ENCODE measurements around the gene PDE4B.

GRCh38 chr1:65971547-65971946, 178.9 kb downstream of the PDE4B start:
- TF ChIP-seq TBP (optimal IDR thresholded peaks at IDR 0.05; ENCODE audit: low read depth, low read length) (no peak), POLR2A (conservative IDR thresholded peaks at IDR 0.05) (no peak), CTCF (IDR thresholded peaks at IDR 0.05 in 2 of 3, conservative IDR thresholded peaks at IDR 0.05 in 1 of 3; ENCODE audit: insufficient read depth in 2 of 3, low read depth in 1 of 3, low read length in 3 of 3) (no peak), E4F1 (CRISPR knock-in tag; IDR thresholded peaks at IDR 0.05; ENCODE audit: borderline replicate concordance) (no peak), ZKSCAN1 (IDR thresholded peaks at IDR 0.05; ENCODE audit: low read depth, low read length) (no peak), REST (IDR thresholded peaks at IDR 0.05; ENCODE audit: borderline replicate concordance) (no peak), REST (CRISPR knock-in tag; IDR thresholded peaks at IDR 0.05; ENCODE audit: low read depth) (no peak), CEBPB (tag; IDR thresholded peaks at IDR 0.05) (no peak), POLR2B (IDR thresholded peaks at IDR 0.05; ENCODE audit: low read depth, partially characterized antibody) (no peak), ZBTB33 (CRISPR knock-in tag; IDR thresholded peaks at IDR 0.05) (no peak), ZZZ3 (IDR thresholded peaks at IDR 0.05) (no peak), TCF3 (CRISPR knock-in tag; IDR thresholded peaks at IDR 0.05) (no peak), YY1 (IDR thresholded peaks at IDR 0.05; ENCODE audit: borderline replicate concordance in 1 of 3, control insufficient read depth in 1 of 3, extremely low read depth in 1 of 3, insufficient read depth in 3 of 3, insufficient read length in 1 of 3, insufficient replicate concordance in 2 of 3, low read depth in 1 of 3, low read length in 2 of 3) (no peak), PKNOX1 (IDR thresholded peaks at IDR 0.05) (no peak), MTA1 (IDR thresholded peaks at IDR 0.05; ENCODE audit: borderline replicate concordance) (no peak)
